ENCODE measurements around the gene TTYH1. TPM values are rescaled to one million over a fixed set of nuclear protein-coding genes. Genes with fewer than 3 reads are reported as not detected.

TTYH1 gene
- total and polyA plus RNA-seq, 4 donors = 0.05 to 0.46 (median 0.18) TPM; not detected in 1

DNA sequence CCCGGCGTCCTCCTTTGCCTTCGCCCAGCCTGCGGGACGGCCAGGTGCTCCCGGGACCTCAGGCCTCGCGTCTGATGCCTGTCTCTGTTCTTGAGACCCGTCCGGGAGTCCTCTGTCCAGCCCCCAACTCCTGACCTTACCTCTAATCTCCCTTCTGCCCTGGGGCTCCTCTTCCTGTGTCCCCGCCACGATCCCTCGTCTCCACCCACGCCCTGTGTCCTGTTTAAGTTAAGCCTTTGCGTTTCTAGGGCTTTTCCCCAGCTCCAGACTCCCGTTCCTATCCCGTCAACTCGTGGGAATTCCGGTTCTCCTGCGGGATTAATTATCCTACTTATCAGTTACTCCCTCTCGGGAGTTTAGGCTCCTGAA is 34.4 kb downstream of the TTYH1 start:
- H3K4me1 ChIP-seq (ENCODE audit: control insufficient read depth in 5 of 5, insufficient read depth in 5 of 5, low read length in 5 of 5) = peaks cover 10 to 28% (median 15%) of the 10 kb centered on the region in 5 donors
- peak overlapping the region; percentile 97 to 98 for H3K27ac ChIP-seq (ENCODE audit: low read depth in 1 of 2, low read length in 1 of 2)
- peaks cover 4 to 50% (median 36%) of the 10 kb centered on the region in 4 donors for H3K36me3 ChIP-seq (ENCODE audit: control insufficient read depth in 4 of 4, insufficient read depth in 4 of 4, low read length in 4 of 4)
- ATAC-seq (ENCODE audit: insufficient read depth, low FRiP score) (no peak), DNase-seq (no peak)
- peak overlapping the region; percentile 96 for H3K4me3 ChIP-seq
- H3K9me3 ChIP-seq (ENCODE audit: control insufficient read depth in 4 of 4, insufficient read depth in 3 of 4, low read length in 3 of 4) = no peaks in the 10 kb centered on the region
- no peaks in the 10 kb centered on the region for H3K27me3 ChIP-seq (ENCODE audit: control insufficient read depth in 3 of 3, insufficient read depth in 3 of 3, low read length in 2 of 3)
- H3K9ac ChIP-seq (ENCODE audit: insufficient read depth in 1 of 2, low read length in 2 of 2) = peak overlapping the region; percentile 85 to 94
- 1% methylated on average over 20 to 21 of the region's 21 CpGs for WGBS, 2 donors
- TF ChIP-seq, protein P1, sequence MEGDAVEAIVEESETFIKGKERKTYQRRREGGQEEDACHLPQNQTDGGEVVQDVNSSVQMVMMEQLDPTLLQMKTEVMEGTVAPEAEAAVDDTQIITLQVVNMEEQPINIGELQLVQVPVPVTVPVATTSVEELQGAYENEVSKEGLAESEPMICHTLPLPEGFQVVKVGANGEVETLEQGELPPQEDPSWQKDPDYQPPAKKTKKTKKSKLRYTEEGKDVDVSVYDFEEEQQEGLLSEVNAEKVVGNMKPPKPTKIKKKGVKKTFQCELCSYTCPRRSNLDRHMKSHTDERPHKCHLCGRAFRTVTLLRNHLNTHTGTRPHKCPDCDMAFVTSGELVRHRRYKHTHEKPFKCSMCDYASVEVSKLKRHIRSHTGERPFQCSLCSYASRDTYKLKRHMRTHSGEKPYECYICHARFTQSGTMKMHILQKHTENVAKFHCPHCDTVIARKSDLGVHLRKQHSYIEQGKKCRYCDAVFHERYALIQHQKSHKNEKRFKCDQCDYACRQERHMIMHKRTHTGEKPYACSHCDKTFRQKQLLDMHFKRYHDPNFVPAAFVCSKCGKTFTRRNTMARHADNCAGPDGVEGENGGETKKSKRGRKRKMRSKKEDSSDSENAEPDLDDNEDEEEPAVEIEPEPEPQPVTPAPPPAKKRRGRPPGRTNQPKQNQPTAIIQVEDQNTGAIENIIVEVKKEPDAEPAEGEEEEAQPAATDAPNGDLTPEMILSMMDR (IDR thresholded peaks at IDR 0.05; ENCODE audit: control extremely low read depth, extremely low read depth) = no peak

DNA sequence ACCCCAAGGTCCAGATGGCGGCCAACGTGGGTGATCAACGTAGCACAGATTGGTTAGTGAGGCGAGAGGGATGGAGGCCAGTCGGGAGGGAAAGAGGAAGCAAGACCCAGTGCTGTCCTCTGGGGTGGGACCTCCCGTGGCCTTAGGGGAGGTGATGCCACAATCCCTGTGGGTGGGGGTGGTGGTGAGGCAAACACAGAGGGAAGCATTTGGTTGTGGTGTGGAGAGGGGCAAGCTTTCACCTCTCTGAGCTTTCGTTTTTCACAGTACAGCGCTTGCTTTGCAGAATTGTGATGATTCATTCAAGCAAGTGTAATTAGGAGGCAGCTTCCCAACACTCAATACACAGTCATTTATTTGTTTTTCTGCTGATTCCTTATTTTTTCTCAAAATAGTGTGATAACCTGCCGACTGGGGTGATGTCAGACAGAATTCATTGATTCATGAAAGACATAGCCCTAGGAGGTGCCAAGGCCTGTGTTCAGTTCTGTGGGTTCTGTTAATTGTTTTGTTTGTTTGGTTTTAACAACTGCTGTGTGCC is 36.1 kb downstream of the TTYH1 start:
- DNase-seq = no peak
- WGBS, 2 donors = 59 to 64% methylated on average over 9 of the region's 9 CpGs
- no peak for ATAC-seq (ENCODE audit: insufficient read depth, low FRiP score)
- no peak overlapping the region for H3K4me3 ChIP-seq
- H3K9ac ChIP-seq (ENCODE audit: insufficient read depth in 1 of 2, low read length in 2 of 2) = peak overlapping the region in 1 of 2 donors; percentile 46
- H3K27me3 ChIP-seq (ENCODE audit: control insufficient read depth in 3 of 3, insufficient read depth in 3 of 3, low read length in 2 of 3) = no peaks in the 10 kb centered on the region
- H3K36me3 ChIP-seq (ENCODE audit: control insufficient read depth in 4 of 4, insufficient read depth in 4 of 4, low read length in 4 of 4) = peaks cover 13 to 65% (median 44%) of the 10 kb centered on the region in 4 donors
- peaks cover 10 to 28% (median 15%) of the 10 kb centered on the region in 5 donors for H3K4me1 ChIP-seq (ENCODE audit: control insufficient read depth in 5 of 5, insufficient read depth in 5 of 5, low read length in 5 of 5)
- peak overlapping the region in 1 of 2 donors; percentile 17 for H3K27ac ChIP-seq (ENCODE audit: low read depth in 1 of 2, low read length in 1 of 2)
- H3K9me3 ChIP-seq (ENCODE audit: control insufficient read depth in 4 of 4, insufficient read depth in 3 of 4, low read length in 3 of 4) = no peaks in the 10 kb centered on the region
- TF ChIP-seq, protein P1 (IDR thresholded peaks at IDR 0.05; ENCODE audit: control extremely low read depth, extremely low read depth) = no peak

DNA sequence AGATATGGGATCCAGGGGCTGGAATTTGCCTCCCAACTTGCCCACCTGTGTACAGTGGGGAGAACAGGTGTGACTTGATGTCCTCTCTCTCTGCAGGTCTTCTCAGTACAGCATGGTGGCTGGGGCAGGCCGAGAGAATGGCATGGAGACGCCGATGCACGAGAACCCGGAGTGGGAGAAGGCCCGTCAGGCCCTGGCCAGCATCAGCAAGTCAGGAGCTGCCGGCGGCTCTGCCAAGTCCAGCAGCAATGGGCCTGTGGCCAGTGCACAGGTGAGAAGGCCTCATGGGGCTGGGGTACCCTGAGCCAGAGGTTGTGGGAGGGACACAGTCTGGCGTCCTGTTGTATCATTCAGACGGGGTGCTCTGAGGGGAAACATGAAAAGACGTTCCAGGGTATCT is 36.7 kb downstream of the TTYH1 start:
- Histone ChIP-seq H3K27ac (ENCODE audit: low read depth in 1 of 2, low read length in 1 of 2) (peak overlapping the region in 1 of 2 donors; percentile 15), H3K9ac (ENCODE audit: insufficient read depth in 1 of 2, low read length in 2 of 2) (no peak overlapping the region), H3K36me3 (ENCODE audit: control insufficient read depth in 4 of 4, insufficient read depth in 4 of 4, low read length in 4 of 4) (peaks cover 18 to 71% (median 47%) of the 10 kb centered on the region in 4 donors), H3K4me3 (no peak overlapping the region), H3K4me1 (ENCODE audit: control insufficient read depth in 5 of 5, insufficient read depth in 5 of 5, low read length in 5 of 5) (peaks cover 10 to 27% (median 12%) of the 10 kb centered on the region in 5 donors), H3K9me3 (ENCODE audit: control insufficient read depth in 4 of 4, insufficient read depth in 3 of 4, low read length in 3 of 4) (no peaks in the 10 kb centered on the region), H3K27me3 (ENCODE audit: control insufficient read depth in 3 of 3, insufficient read depth in 3 of 3, low read length in 2 of 3) (no peaks in the 10 kb centered on the region)
- DNase-seq (no peak), ATAC-seq (ENCODE audit: insufficient read depth, low FRiP score) (no peak)
- TF ChIP-seq, protein P1 (IDR thresholded peaks at IDR 0.05; ENCODE audit: control extremely low read depth, extremely low read depth) = no peak
- 88 to 92% methylated on average over 11 of the region's 11 CpGs for WGBS, 2 donors

DNA sequence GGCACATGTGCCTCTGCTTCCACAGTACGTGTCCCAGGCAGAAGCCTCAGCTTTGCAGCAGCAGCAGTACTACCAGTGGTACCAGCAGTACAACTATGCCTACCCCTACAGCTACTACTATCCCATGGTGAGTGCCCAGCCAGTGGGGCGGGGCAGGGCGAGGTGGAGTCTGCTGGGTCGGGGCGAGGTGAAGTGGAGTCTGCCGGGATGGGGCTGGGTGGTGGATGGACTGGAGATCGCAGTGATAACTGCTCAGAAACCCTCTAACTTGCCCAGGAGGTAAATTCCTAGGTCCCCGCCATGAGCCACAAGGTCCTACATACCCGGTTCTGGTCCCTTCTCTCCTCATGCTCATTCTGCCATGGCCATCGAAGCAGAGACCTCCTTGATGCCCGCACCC is 37.4 kb downstream of the TTYH1 start:
- ATAC-seq (ENCODE audit: insufficient read depth, low FRiP score) (no peak), DNase-seq (no peak)
- H3K36me3 ChIP-seq (ENCODE audit: control insufficient read depth in 4 of 4, insufficient read depth in 4 of 4, low read length in 4 of 4) = peaks cover 20 to 71% (median 50%) of the 10 kb centered on the region in 4 donors
- H3K4me1 ChIP-seq (ENCODE audit: control insufficient read depth in 5 of 5, insufficient read depth in 5 of 5, low read length in 5 of 5) = peaks cover 7 to 21% (median 11%) of the 10 kb centered on the region in 5 donors
- H3K27me3 ChIP-seq (ENCODE audit: control insufficient read depth in 3 of 3, insufficient read depth in 3 of 3, low read length in 2 of 3) = no peaks in the 10 kb centered on the region
- no peaks in the 10 kb centered on the region for H3K9me3 ChIP-seq (ENCODE audit: control insufficient read depth in 4 of 4, insufficient read depth in 3 of 4, low read length in 3 of 4)
- no peak overlapping the region for H3K27ac ChIP-seq (ENCODE audit: low read depth in 1 of 2, low read length in 1 of 2)
- no peak overlapping the region for H3K9ac ChIP-seq (ENCODE audit: insufficient read depth in 1 of 2, low read length in 2 of 2)
- 92 to 98% methylated on average over 11 of the region's 11 CpGs for WGBS, 2 donors
- TF ChIP-seq, protein P1 (IDR thresholded peaks at IDR 0.05; ENCODE audit: control extremely low read depth, extremely low read depth) = no peak
- H3K4me3 ChIP-seq = no peak overlapping the region

Measured in lung (tissue), 12 donors.